ENCODE results near the gene GHRL.
A peak's percentile ranks its signal among the peaks of the same experiment; 100 is the strongest.
"Not testable (repeated sequence)": the region's sequence is repeated elsewhere in the genome, so short reads cannot be mapped to it uniquely, and the experiment has no call there.

Gene GHRL

DNA sequence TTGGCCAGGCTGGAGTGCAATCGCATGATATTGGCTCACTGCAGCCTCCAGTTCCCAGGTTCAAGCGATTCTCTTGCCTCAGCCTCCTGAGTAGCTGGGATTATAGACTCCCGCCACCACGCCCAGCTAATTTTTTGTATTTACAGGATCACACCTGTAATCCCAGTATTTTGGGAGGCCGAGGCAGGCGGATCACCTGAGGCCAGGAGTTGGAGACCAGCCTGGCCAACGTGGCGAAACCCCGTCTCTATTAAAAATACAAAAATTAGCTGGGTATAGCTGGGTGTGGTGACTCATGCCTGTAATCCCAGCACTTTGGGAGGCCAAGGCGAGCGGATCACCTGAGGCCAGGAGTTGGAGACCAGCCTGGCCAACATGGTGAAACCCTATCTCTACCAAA is 20.3 kb downstream of the GHRL start:
- not testable (repeated sequence) for DNase-seq

DNA sequence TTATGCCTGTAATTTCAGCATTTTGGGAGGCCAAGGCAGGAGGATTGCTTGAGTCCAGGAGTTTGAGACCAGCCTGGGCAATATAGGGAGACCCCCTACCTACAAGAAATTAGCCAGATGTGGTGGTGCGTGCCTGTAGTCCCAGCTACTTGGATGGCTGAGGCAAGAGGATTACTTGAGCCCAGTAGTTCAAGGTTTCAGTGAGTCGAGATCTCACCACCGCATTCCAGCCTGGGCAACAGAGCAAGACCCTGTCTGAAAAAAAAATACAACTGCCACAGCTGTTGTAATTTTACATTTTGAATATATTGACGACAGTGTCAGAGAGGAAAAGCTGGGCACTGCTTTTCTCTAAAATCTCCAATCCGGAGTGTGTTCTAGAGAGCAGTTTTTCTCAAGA is 23.3 kb downstream of the GHRL start:
- DNase-seq: no peak

DNA sequence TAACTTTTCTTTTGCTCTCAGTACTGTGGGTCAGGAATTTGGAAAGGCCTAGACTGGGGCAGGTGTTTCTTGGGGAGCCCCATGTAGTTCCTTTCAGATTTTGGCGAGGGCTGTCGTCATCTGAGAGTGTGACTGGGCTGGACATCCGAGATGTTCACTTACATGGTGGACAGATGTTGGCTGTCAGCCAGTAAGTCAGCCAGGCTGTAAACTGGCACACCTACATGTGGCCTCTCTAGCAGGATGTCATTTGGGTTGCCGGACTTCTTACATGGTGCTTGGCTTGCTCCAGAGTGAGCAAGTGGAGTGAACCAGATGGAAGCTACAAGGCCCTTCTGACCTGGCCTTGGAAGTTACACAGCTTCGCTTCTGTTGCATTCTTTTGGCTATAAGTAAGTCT is 23.8 kb downstream of the GHRL start:
- DNase-seq: no peak

DNA sequence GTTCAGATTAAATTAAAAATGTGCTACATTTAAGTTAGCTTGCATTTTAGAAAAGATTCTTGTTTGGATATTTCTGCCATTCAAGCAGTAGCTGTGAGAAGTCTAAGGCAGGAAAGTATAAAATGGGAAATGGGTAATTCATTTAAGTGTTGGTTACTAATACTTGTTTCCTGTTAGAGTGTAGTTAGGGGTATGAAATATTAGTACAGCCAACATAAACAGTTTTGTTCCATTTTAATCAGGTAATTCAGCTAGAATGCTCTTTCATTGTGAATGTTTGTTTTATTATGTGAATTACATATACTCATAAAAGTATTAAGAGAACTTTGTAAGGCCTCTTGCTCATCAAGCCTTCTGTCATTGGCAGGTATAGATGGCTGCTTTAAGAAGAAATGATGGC is 24.6 kb downstream of the GHRL start:
- no peak for DNase-seq

DNA sequence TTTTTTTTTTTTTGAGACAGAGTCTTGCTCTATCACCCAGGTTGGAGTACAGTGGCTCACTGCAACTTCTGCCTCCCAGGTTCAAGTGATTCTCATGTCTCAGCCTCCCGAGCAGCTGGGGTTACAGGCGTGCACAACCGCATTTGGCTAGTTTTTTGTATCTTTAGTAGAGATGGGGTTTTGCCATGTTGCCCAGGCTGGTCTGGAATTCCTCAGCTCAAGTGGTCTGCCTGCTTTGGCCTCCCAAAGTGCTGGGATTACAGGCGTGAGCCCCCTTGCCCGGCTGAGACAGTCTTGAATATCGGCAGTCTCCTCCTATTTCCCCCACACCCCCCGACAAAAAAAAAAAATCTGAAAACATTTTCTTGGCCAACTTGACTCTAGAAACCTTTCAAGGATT is 25.8 kb downstream of the GHRL start:
- DNase-seq: not testable (repeated sequence)

DNA sequence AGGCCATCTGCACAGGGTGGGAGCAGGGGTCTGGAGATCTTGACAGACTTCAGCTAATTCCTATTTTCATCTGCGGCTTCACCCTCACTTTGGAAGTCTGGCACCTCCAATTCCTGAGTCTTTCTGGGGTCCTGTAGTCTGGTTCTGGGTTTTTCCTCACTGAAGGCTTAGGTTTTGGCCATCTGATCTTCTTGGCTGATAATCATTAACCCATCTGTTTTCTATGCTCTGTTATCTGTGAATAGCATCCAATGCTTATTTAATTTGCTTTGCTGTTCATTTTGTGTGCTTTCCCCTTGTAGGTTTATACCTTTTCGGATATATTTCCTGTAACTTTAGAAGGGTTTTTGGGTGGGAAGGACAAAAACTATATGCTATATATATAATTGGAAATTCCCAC is 26.9 kb downstream of the GHRL start:
- DNase-seq: no peak

DNA sequence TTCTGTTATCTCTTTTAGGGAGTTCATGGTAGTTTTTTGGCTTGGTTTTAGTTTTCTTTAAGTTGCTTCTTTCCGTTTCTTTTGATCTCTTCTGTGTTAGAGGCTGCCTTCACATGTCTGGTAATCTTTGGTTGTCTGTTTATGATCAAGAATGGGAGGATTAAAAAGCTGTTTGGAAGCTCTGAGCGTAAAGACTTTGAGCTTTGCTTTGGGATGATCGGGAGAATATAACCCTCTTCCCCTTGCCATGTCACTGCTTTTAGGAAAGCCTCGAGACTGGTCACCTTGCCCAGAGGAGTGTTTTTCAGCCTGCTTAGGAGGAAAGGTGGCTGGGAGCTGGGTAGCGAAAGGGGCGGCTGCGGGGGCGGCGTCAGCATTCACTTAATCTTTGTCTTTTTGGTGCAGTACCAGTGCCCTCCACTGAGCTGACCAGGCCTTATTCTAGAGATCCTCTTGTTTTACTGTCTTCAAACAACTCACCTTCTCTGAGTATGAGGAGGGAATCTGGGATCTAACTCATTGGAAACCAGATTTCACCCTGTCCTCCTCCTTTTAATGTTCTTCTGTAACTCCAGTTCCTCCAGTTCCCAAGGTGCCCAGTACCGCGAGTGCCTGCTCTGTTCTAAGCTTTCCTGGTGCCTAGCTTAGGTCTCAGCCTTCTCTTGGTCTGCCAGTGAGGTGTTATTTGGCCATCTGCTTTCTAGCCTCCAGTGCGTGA is 28.9 kb downstream of the GHRL start:
- DNase-seq: peak; percentile 59

DNA sequence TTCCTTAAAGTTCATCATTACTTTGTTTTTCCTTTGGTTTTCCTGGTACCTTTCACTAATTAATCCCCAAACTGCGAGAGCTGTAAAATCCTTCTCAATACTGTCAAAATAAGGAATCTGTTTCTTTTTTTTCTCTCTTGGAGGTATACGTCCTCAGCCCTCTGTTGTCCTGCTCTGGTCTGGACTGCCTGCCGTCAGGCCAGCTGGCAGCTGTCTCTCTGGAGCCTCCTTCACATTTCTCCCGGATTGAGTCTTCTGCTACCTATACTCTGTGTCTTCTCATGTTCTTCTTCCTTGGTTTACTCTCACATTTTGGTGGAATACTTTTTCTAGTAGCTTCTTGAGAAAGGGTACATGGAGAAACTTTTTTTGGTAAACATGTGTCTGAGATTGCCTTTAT is 30.7 kb downstream of the GHRL start:
- no peak for DNase-seq

DNA sequence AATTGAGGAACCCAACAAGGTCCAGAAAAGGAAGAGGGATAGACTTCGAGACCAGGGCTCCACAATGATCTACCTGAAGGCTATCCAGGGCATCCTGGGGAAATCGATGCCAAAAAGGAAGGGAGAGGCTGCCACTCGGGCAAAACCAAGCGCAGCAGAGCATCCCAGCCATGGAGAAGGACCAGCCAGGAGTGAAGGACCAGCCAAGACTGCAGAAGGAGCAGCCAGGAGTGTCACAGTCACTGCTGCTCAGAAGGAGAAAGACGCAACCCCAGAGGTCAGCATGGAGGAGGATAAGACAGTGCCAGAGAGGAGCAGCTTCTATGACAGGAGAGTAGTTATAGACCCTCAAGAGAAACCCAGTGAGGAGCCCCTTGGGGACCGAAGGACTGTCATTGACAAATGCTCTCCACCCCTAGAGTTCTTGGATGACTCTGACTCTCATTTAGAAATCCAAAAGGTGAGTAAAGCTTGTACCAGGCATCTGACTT is 32.5 kb downstream of the GHRL start:
- DNase-seq: no peak

DNA sequence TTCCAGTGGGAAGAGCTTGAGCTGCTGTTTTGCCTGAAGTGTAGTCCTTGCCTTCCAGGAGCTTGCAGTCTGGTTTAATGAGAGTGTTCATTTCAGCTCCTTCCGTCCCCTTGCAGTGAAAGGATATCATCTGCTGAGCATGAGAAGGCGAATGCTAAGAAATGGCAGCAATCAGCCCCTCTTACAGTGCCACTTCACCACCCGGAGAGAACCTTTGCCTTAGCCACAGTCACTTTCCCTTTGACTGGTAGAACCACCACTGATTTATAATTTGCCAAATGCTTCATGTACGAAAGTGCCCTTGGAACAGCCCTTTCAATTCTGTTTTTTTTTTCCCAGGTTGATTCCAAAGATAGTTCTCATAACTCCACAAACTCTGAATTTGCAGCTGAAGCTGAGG is 32.9 kb downstream of the GHRL start:
- DNase-seq: no peak

DNA sequence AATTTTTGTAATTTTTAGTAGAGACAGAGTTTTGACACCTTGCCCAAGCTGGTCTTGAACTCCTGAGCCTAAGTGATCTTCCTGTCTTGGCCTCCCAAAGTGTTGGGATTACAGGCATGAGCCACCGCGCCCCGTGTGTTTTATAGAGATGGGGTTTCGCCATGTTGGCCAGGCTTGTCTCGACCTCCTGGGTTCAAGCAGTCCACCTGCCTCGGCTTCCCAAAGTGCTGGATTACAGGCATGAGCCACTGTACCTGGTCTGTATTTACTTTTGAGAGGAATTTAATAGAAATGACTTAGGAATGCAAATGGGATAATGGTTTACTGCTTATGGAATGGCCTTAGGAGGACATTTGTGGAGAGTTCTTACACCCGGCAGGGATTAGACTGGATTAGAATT is 33.7 kb downstream of the GHRL start:
- DNase-seq: no peak

DNA sequence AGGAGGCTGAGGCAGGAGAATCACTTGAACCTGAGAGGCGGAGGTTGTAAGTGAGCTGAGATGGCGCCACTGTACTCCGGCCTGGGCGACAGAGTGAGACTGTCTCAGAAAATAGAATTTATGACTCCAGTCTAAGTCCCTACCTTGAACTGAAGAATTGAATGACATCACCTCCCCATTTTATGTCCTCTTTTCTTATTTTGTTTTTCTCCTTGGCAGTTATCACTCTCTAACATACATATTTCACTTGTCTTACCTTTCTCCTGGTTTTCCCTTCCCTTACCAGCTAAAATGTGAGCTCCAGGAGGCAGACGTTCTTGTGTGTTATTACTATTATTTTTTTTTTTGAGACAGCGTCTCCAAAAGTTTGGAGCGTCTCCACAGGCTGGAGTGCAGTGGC is 36.9 kb downstream of the GHRL start:
- DNase-seq: no peak

DNA sequence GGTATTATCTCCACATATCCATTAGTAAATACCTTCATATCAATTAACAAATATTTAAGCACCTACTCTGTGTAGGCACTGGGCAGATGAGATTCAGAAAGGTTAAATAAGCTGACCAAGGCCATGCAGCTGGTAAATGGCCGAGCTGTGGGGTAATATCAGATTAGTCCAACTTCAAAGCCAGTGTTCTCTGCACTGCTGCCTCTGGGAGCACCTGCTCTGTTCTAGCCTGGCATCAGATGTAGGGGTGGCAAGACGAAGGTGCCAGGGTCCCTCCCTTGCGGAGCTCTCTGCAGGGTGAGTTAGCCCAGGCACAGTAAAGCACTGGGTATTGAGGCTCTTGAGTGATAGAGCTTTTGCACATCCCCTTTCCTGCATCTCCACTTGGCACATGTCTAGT is 39.0 kb downstream of the GHRL start:
- DNase-seq: no peak

DNA sequence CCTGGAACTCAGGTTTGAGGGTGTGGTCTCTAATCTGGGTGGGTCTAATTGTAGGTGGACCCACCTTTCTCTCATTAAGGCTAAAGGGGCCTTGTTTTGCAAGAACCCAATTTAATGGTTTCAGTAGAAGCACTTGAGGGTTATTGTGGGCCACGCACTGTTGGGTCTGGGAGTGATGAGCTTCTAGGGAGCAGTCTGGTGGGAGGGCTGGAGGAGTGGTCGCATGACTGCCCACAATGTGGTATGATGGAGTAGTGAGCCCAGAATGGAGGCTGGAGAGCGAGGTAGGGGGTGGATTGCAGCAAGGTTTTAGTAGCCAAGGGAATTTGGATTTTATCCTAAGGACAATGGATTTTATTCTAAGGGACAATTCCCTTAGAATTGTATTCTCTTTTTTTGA is 41.7 kb downstream of the GHRL start:
- DNase-seq: no peak

DNA sequence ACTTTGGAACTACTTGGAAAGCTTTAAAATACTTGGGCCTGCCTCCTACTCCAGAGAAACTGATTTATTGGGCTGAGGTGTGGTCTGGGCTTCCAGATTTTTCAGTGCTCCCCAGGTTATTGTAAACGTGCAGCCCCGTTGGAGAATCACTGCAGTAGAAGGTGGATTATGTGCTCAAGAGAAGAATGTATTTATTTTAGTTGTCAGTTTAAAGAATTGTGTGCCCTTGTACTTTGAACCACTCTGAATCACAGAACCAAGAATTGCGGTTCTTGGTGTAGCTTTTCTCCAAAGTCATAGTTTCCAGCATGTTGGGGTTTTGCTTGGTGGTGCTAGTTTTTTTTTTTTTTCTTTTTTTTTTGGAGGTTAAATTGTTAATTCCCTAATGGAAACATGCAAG is 42.9 kb downstream of the GHRL start:
- DNase-seq: no peak

DNA sequence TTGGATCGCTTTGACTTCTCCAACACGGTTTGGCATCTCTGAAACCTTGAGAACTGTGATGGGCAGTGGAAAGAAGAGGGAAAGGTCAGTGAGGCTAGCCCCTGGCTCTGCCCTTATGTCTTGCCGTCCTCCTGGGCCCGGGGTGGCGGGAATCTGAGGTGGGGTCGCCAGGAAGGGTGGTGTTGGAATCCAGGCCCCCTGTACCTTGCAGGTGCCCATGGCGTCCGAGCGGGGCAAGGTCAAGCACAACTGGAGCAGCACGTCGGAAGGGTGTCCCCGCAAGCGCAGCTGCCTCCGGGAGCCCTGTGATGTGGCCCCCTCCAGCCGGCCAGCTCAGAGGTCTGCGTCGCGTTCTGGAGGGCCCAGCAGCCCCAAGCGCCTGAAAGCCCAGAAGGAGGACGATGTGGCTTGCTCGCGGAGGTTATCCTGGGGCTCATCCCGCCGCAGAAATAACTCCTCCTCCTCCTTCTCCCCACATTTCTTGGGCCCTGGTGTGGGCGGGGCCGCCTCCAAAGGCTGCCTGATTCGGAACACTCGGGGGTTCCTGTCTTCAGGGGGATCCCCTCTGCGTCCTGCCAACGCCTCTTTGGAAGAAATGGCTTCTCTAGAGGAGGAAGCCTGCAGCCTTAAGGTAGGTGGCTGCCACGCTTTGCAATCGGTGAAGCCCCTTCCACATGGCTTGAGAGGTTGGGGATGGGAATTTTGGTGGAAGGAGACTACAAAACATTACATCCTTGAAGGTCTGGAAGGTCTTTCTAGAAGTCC is 43.6 kb downstream of the GHRL start:
- peak; percentile 26 for DNase-seq

DNA sequence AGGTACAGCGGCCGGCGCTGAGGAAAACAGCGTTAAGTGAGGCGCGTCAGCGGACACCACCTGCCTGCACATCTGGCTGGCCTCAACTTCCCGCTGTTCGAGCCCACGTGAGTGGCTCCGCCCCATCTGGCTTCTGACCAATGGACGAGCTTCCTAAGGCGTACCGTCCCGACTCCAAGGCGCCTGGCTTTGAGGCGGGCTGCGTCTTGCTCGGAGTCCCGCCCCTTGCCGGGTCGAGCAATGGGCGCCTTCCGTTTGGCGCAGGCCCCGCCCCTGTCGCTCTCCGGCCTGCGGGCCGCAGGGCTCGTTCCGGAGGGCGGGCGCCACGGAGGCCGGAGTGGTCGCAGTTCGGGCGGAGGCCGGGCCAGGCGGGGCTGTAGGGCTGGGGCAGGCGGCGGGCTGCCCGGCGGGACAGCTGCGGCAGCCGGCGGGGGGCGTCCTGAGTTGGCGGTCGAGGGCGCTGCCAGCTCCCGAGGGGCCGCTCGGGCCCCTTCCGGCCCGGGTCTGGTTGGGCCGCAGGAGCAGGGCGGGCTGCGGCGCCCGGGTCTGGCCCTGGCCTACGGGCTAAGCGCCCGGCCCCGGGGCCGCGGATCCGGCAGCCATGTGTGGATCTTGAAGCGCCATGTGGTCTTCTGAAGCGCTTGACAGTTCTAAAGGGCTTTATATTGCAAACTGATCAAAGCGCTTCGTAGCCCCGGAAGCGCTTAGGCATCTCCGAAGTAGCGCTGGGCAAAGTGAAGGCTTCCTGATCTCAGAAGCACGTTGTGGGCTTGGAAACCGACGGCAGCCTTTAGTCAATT is 44.4 kb downstream of the GHRL start, which contains the start of gene TATDN2:
Gene TATDN2, plus strand, starts transcription at position 276 of the 800 bp plus-strand sequence. CDS start 742 bp downstream, outside the sequence.
- peak; percentile 89 for DNase-seq

DNA sequence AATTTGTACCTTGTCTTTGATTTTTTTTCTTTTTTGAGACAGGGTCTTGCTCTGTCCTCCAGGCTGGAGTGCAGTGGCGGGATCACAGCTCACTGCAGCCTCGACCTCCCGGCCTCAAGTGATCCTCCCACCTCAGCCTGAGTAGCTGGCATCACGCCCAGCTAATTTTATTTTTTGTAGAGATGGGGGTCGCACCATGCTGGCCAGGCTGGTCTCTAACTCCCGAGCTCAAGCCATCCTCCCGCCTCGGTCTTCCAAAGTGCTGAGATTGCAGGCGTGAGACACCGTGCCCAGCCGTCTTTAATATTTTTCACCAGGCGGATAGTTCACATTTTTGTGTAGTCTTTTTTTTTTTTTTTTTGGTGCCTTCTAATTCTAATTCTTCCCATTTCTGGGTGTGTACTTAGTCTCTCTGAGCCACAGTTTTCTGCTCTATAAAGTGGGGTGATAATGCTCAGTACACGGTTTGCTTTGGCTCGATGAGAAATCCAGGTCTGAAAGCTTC is 45.0 kb downstream of the GHRL start:
- DNase-seq: no peak

DNA sequence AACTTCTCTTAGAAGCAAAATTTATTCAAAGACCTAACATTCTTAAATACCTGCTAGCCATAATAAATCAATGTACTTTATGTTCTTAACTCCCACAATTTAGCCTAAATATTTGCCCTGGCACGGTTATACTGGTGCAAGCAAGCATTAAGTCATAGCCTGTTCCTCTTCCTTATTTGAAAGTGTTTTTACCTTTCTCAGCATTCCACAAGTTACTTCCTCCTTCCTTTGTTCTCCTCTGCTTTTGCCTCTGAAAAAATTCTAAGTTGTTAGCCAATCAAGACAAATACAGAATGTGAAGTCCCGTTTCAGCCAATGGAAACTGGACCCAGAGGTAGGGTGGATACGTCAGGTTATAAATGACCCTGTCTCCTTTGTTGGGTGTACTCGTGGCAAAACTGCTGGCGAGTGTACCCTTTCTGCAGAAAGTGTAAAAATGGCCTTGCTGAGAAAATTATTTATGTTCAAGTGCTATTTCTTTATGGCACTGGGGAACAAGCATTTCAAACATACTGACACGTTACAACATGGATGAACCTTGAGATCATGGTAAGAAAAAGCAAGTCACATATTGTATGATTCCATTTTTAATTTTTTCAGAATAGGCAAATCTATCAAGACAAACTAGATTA is 47.5 kb downstream of the GHRL start:
- DNase-seq: no peak

DNA sequence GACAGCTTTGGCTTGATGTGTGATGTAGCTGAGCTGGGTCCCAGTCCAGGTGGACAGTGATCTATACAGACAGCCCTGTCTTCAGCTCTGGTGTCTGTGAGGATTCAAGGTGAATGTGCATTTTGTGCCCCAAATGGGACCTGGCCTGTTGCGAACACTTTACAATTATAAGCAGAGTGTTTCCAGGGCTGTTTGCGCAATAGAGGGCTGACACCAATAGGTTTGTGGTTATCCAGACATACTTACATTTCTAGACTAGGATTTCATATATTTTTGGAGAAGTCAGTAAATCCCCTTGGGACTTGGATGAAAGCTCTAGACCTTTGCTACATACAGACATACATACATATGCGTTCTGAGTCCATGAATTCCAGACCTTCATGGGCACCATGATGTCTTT is 48.7 kb downstream of the GHRL start:
- no peak for DNase-seq

DNA sequence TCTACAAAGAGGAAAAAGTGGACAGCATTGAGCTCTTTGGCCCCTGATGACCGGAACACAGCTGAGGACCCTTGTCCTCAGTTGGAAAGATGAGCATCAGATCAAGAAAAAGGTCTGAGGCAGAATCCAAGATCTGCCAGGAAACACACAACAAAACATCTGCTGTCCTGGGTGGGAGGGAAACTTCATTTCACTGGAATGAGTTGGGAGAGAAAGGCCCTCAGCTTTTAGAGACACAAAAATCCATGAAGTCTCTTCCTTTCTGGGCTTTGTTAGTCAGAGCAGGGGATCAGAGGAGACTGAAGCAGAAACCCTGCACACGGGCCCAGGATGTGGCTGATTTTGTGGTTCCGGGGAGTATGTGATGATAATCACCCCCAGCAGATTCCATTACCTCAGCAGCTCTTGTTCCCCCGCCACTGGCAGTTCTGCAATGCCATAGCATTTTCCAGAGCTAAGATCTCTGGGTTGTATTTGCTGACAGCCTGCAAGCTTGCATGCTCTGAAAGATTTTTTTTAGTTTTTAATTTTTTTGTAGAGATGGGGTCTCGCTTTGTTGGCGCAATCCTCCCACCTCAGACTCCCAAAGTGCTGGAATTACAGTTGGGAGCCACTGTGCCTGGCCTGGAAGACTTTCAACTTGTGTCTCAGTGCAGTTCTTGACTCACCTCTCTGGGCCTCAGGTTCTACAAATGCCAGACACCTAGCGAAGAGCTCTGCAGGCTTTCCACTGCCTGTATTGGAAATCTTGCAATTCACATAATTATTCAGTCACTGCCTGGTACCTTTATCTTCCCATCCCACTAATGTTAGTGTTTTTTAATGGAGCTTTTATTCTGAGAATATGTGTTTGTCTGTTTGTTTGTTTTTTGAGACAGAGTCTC is 50.3 kb downstream of the GHRL start:
- peak; percentile 72 for DNase-seq

DNA sequence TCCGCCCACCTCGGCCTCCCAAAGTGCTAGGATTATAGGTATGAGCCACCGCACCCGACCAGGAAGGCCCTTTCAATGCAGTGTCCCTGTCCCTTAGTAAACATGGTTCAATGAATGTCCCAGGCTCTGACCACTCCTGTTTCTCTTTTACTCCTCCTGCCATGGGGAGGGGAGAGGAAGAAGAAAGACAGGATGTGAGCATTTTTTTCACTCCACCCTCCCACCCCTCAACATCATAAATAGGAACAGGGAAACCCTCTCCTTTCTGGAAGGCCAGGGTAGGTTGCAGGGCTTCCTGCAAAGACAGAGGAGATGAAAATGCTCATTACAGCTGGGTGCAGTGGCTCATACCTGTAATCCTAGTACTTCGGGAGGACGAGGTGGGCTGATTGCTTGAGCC is 51.9 kb downstream of the GHRL start:
- no peak for DNase-seq
